ENCODE results near the gene TMPRSS2.
A peak's percentile ranks its signal among the peaks of the same experiment; 100 is the strongest.
"Not testable (repeated sequence)": the region's sequence is repeated elsewhere in the genome, so short reads cannot be mapped to it uniquely, and the experiment has no call there.

TMPRSS2 gene

DNA sequence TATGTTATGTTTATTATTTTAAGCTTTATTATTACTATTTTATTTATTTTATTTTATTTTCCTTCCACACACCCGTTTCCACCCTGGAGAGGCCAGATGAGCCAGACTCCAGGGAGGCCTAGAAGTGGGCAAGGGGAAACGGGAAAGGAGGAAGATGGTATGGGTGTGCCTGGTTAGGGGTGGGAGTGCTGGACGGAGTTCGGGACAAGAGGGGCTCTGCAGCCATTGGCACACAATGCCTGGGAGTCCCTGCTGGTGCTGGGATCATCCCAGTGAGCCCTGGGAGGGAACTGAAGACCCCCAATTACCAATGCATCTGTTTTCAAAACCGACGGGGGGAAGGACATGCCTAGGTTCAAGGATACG is 82.4 kb downstream of the TMPRSS2 start:
- DNase-seq: no peak

DNA sequence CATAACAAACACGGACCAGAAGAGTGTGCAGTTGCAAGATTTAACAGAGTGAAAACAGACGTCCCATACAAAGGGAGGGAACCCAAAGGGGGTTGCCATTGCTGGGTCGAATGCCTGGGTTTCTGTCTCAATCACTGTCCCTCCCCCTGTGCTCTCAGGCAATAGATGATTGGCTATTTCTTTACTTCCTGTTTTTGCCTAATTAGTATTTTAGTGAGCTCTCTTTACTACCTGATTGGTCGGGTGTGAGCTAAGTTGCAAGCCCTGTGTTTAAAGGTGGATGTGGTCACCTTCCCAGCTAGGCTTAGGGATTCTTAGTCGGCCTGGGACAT is 84.7 kb downstream of the TMPRSS2 start:
- DNase-seq: not testable (repeated sequence)

DNA sequence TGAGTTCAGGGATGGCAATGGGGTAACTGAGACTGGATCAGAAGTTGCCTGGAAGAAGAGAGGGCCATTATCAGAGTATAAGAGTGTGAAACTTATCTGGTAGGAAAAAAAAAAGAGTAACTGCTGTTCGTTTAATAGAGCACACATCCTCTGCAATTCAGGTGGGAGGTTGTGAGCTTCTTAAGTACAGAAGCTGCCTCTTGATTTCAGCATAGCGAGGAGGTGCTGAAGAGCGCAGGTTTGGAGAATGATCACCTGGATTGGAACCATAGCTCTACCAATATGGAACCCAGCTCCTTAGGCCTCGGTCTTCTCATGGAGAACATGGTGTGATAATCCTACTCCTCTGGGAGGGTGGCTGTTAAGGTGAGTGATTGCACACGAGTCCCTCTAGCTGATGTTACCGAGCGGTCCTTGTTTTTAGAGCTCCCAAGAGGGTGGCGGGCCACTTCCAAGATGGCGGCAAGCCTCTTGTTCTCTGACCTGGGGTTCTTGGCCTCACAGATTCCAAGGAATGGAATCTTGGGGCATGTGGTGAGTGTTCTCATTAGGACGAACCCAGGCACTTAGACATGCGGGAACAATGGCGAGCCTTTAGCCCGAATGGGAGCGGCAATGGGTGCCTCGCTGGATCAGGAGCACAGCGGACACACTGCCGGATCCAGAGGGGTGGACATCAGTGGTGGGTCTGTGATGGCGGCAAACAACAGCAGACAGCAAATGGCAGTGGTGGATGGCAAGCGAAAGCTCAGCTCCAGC is 85.2 kb downstream of the TMPRSS2 start:
- no peak for DNase-seq

DNA sequence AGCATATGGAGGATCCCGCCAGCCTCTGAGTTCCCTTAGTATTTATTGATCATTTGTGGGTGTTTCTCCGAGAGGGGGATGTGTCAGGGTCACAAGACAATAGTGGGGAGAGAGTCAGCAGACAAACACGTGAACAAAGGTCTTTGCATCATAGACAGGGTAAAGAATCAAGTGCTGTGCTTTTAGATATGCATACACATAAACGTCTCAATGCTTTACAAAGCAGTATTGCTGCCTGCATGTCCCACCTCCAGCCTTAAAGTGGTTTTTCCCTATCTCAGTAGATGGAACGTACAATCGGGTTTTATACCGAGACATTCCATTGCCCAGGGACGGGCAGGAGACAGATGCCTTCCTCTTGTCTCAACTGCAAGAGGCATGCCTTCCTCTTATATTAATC is 87.0 kb downstream of the TMPRSS2 start:
- not testable (repeated sequence) for DNase-seq

DNA sequence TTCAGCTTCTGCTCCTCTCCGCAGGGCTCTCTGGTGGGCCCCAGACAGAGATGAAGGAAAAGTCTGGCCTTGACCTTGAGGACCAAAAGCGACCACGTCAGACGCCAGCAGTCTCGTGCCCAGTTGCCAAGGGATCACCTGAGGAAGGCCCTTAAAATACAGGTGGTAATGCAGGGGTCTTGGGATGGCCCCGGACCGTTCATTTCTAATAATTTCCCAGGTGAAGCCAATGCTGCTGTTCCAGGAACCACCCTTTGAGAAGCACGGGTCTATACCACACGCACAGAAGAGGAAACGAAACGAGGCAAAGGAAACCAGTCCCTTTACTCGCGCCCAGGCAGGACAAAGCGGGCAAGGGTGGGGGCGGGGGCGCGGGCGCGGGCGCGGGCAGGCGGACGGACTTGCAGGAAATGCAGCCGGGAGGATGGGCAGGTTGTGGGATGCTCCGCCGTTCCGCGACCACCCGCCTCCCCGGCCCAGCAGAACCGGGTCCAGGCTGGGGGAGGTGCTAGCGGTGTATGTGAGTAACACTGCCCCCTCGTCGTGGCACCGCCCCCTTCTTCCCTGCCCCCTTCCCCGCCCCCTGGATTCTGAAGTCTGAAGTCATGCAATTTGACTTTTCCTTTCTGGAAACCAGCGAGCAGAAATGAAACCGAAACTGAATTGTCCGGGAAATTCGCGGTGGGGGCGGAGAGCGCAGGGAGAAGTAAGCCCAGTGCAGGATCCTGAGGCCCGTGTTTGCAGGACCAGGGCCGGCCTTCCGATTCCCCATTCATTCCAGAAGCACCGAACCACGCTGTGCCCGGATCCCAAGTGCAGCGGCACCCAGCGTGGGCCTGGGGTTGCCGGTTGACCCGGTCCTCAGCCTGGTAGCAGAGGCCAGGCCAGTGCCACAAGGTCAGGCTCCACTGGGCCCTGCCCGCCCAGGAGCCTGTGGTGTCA is 87.8 kb downstream of the TMPRSS2 start:
- peak; percentile 66 for DNase-seq

DNA sequence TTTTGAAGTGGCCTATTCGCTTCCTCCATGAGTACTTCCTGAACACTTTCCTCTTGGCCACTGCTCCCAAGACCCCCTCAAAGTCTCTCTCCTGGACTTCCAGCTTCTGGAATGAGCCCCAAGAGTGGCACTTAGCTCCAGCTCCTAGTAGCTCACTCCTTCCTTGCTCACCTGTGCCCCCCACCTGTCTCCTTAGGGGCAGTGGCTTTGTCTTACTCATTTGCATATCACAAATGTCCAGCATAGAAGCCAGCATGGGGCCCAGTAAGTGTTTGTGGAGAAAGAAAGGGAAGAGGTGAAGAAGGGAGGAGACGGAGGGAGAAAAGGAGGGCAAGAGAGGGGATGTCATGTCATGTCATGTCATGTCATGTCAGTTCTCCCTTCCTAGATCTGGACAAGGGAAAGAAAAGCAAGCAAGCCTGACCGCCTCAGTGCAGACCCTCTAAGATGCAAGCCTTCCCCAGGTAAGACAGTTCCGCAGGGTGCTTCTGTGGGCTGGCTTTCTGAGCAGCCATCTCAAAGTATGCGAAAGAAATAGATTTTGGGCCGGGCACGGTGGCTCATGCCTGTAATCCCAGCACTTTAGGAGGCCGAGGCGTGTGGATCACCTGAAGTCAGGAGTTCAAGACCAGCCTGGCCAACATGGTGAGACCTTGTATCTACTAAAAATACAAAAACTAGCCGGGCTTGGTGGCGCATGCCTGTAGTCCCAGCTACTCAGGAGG is 88.8 kb downstream of the TMPRSS2 start:
- DNase-seq: no peak

DNA sequence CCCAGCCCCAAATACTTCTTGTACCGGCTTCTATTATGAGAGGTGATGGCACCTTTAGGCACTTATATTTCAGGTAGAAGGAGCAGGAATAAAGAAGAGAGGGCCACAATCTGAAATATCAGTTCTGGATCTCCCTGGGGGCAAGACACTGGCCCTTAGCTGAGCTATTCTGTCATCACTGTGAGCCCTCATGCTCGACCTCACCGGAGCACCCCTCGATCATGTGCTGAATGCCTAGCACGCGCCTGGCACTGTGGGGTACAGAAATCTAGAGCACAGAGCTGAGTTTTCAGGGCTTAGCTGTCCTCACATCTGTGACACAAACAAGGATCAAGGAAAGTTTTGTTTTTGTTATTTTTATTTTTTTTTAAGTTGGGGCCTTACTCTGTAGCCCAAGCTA is 89.6 kb downstream of the TMPRSS2 start:
- no peak for DNase-seq

DNA sequence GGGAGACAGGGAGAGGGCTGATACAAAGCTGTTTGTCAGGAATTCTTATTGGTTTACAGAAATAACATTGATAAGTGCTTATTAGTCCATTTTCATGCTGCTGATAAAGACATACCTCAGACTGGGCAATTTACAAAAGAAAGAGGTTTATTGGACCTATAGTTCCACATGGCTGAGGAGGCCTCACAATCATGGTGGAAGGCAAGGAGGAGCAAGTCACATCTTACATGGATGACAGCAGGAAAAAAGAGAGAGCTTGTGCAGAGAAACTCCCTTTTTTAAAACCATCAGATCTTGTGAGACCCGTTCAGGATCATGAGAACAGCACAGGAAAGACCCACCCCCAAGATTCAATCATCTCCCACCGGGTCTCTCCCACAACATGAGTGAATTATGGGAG is 90.5 kb downstream of the TMPRSS2 start:
- not testable (repeated sequence) for DNase-seq
